Cardiac fibroblast (primary cell): ENCODE measurements around the gene ZBTB7C.

Experiments
- DNase-seq, 2 donors: peaks; one replicate each; pipeline versions ENCODE4 v3.0.0 to v3.0.0-alpha.2; 2010; ENCODE audit warnings: low read depth in 2 of 2
- H3K4me3 ChIP-seq, 2 donors: replicated peaks in 1 of 2; 1 replicate in 1 of 2; 2 replicates in 1 of 2; pipeline ENCODE4 v1.5.1; 2011; ENCODE audit warnings: low read depth in 2 of 2, low read length in 2 of 2, mild to moderate bottlenecking in 2 of 2, moderate library complexity in 1 of 2
- CTCF ChIP-seq: IDR thresholded peaks from one replicate; pipeline ENCODE4 v1.5.1; 2011; ENCODE audit warnings: low read depth, mild to moderate bottlenecking, low read length, inconsistent platforms

The ZBTB7C gene

DNA sequence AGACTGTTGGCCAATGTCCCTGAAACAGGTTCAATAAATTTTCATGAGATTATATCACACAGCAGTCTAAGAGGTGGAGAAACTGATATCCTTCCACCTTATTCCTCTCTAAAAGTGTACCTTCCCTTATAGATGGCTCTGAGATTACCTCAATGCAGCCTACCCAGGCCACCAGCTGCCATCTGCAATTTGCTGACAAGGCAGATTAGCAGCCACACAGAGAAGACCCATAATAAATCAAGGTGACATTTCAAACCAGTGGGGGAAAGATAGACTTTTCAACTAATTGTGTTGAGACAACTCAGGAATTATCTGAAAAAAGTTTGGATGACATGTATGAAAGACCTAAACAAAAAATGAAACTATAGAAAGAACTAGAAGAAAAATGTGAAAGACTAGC lies 43.2 kb downstream of the ZBTB7C start:
- H3K4me3 ChIP-seq = no peak overlapping the region
- TF ChIP-seq CTCF = no peak
- DNase-seq = no peak

DNA sequence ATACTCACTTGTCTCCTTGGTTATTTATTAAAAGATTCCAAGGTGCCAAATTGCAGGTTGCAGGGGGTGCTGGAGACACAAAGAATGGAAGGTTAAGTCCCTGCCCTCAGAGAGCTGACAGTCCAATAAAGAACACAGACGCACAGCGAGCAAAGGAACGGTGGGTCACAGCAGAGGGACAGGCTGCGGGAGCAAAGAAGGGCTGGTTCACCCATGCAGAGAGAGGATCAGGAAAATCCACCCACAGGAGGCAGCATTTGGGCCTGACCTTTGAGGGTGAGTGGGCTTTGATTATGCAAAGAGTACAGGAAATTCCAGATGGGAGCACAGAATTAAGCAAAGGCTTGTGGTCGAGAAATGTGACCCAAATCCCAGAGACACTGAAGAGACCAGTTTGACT lies 45.0 kb downstream of the ZBTB7C start:
- DNase-seq = no peak
- no peak overlapping the region for H3K4me3 ChIP-seq
- TF ChIP-seq CTCF = no peak

- DNase-seq = no peak
- no peak overlapping the region for H3K4me3 ChIP-seq
- no peak for TF ChIP-seq CTCF
Observed at GRCh38 chr18:48363175-48363574, 46.0 kb downstream of the ZBTB7C start.

- no peak overlapping the region for H3K4me3 ChIP-seq
- TF ChIP-seq CTCF = no peak
- no peak for DNase-seq
Observed at GRCh38 chr18:48361801-48362200, 47.4 kb downstream of the ZBTB7C start.

- TF ChIP-seq CTCF = no peak
- no peak for DNase-seq
- H3K4me3 ChIP-seq = no peak overlapping the region
Observed at GRCh38 chr18:48360376-48361021, 48.7 kb downstream of the ZBTB7C start.

- no peak overlapping the region for H3K4me3 ChIP-seq
- TF ChIP-seq CTCF = no peak
- no peak for DNase-seq
Observed at GRCh38 chr18:48359626-48360025, 49.6 kb downstream of the ZBTB7C start.

DNA sequence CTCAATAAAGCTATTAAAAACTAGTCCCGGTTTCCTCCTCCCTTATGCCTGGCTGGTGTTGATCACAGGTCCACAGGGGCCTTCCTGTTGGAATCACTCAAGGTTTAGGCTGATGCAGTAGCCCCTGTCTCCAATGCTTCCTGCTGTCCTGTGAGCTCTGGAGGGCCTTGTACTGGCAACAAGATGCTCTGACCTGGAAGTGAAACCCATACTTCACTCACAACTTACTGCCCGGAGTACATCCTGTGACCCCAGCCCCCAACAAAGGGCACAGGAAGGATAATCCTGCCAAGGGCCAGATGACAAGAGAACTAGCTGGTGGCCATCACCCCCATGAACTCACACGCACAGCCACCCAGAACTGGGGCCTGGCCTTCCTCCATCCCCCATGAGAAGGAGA lies 50.3 kb downstream of the ZBTB7C start:
- H3K4me3 ChIP-seq = no peak overlapping the region
- no peak for DNase-seq
- no peak for TF ChIP-seq CTCF
